Right lobe of liver (tissue), 6 donors: ENCODE results near the gene ARVCF. TPM values are rescaled to one million over a fixed set of nuclear protein-coding genes. Genes with fewer than 3 reads are reported as not detected.
A peak's percentile ranks its signal among the peaks of the same experiment; 100 is the strongest.

Experiments
- ATAC-seq, 4 donors: fragments of 200-7000 bp; cut with Tn5 transposase; one replicate each; pipeline ENCODE4 v1.9.1; 2020; ENCODE audit warnings: mild to moderate bottlenecking in 4 of 4, moderate library complexity in 4 of 4
- DNase-seq, 3 donors: peaks; one replicate each; pipeline ENCODE4 v3.0.0-alpha.2; 2020
- H3K27ac ChIP-seq, 3 donors: fragments of 200-600 bp; one replicate each; pipeline ENCODE4 v1.8.0; 2022
- H3K27me3 ChIP-seq, 2 donors: fragments of 200-600 bp; one replicate each; pipeline ENCODE4 v1.8.0; 2022
- H3K36me3 ChIP-seq, 4 donors: fragments of 200-600 bp; sonication (generic) in 1 of 4; one replicate each; pipeline versions ENCODE4 v1.5.1 to v1.8.0; 2017 to 2022; ENCODE audit warnings: control low read depth in 1 of 4
- H3K4me1 ChIP-seq, 4 donors: fragments of 200-600 bp; sonication (generic) in 1 of 4; one replicate each; pipeline versions ENCODE4 v1.5.1 to v1.8.0; 2017 to 2022; ENCODE audit warnings: control low read depth in 1 of 4
- H3K4me3 ChIP-seq, 3 donors: fragments of 200-600 bp; one replicate each; pipeline ENCODE4 v1.8.0; 2022
- H3K9me3 ChIP-seq, 4 donors: fragments of 200-600 bp; sonication (generic) in 1 of 4; one replicate each; pipeline versions ENCODE4 v1.5.1 to v1.8.0; 2017 to 2022; ENCODE audit warnings: control low read depth in 1 of 4
- CTCF ChIP-seq, 4 donors: fragments of 200-600 bp in 3 of 4; fragments of 450-650 bp in 1 of 4; IDR thresholded peaks; one replicate each; pipeline versions ENCODE4 v1.5.1 to v1.8.0; 2016 to 2022; ENCODE audit warnings: antibody characterized with exemption in 4 of 4, mild to moderate bottlenecking in 2 of 4
- POLR2A ChIP-seq: fragments of 450-650 bp; IDR thresholded peaks from one replicate; pipeline ENCODE4 v1.6.1; 2017; ENCODE audit warnings: antibody characterized with exemption, mild to moderate bottlenecking
- WGBS: methylation state at CpG from one replicate; pipeline ENCODE4 v1.1.6; 2018; ENCODE audit warnings: low coverage, low lambda C conversion rate; ENCODE audit not compliant: insufficient coverage; ENCODE audit errors: missing lambda C conversion rate; 5-methylcytosine and 5-hydroxymethylcytosine counted together
- intact Hi-C, 2 donors: fragments of 100-400 bp; cut with DNase I; formaldehyde crosslinking; loops; one replicate each; pipeline versions ENCODE4 v1.11.2 to v1.14.1; 2022
- total RNA-seq, 6 experiments: library from RNA; depleted of rRNA in 2 of 6; stranded (reverse); fragments of >200 nt in 2 of 6; fragmentation: NEBNext Ultra II Directional in 3 of 6; extraction: Animal tissue kit (Norgen Biotek cat#: 25700) in 3 of 6; gene quantifications; one replicate each; pipeline versions ENCODE4 v1.1.0 to v1.2.4, GENCODE V29; 2016 to 2023
- donor health status: DM: no; HTN: yes; CAD: no.
- donor health status: DM: no; HTN: no; CAD: no.
- donor health status: DM: no; HTN: no; CAD: no.
- donor health status: DM: no; HTN: yes; CAD: no.
- donor health status: DM: no; HTN: yes; CAD: no.

The ARVCF gene
- total RNA-seq, 6 experiments from 2014 or later, result 11.5 to 40.9 (median 20.7) TPM

- Histone ChIP-seq H3K27me3 (no peaks in the 10 kb centered on the region), H3K9me3 (no peaks in the 10 kb centered on the region), H3K36me3 (no peaks in the 10 kb centered on the region), H3K4me3 (no peak overlapping the region), H3K27ac (no peak overlapping the region), H3K4me1 (peaks cover 0 to 18% (median 4%) of the 10 kb centered on the region in 4 donors)
- DNase-seq, result peak in 1 of 3 donors; percentile 51
- ATAC-seq, result no peak
- 90% methylated on average over 3 of the region's 20 CpGs for WGBS
- intact Hi-C loops, result no loop called here
- no peak for TF ChIP-seq POLR2A
These were observed 25.8 kb downstream of the ARVCF start for GRCh38 chr22:19990609-19991394.

GRCh38 chr22:19990188-19990587 lies 26.4 kb downstream of the ARVCF start:
- intact Hi-C loops, result no loop called here
- Histone ChIP-seq H3K4me1 (peaks cover 0 to 18% (median 5%) of the 10 kb centered on the region in 4 donors), H3K36me3 (no peaks in the 10 kb centered on the region), H3K27me3 (no peaks in the 10 kb centered on the region), H3K4me3 (no peak overlapping the region), H3K9me3 (no peaks in the 10 kb centered on the region), H3K27ac (no peak overlapping the region)
- TF ChIP-seq CTCF (IDR thresholded peaks at IDR 0.05) (no peak), POLR2A (no peak)
- WGBS, result 50% methylated on average over 2 of the region's 2 CpGs
- DNase-seq (peak in 1 of 3 donors; percentile 21), ATAC-seq (no peak)

- ATAC-seq (no peak), DNase-seq (peak in 1 of 3 donors; percentile 22)
- H3K4me1 ChIP-seq, result peaks cover 0 to 18% (median 5%) of the 10 kb centered on the region in 4 donors
- no peaks in the 10 kb centered on the region for H3K27me3 ChIP-seq
- no CpG with 5 or more reads among the region's 3 CpGs for WGBS
- no peaks in the 10 kb centered on the region for H3K9me3 ChIP-seq
- intact Hi-C loops, result no loop called here
- no peaks in the 10 kb centered on the region for H3K36me3 ChIP-seq
- H3K27ac ChIP-seq, result peak overlapping the region in 1 of 3 donors; percentile 4
- TF ChIP-seq CTCF (IDR thresholded peaks at IDR 0.05) (no peak), POLR2A (no peak)
- H3K4me3 ChIP-seq, result no peak overlapping the region
These were observed 26.9 kb downstream of the ARVCF start for GRCh38 chr22:19989725-19990067.

- DNase-seq (peak in 1 of 3 donors; percentile 60), ATAC-seq (peak; percentile 11 to 52 (median 36))
- no peak for TF ChIP-seq POLR2A
- no peak for TF ChIP-seq CTCF (IDR thresholded peaks at IDR 0.05)
- 70% methylated on average over 5 of the region's 18 CpGs for WGBS
- Histone ChIP-seq H3K9me3 (no peaks in the 10 kb centered on the region), H3K27me3 (no peaks in the 10 kb centered on the region), H3K27ac (peak overlapping the region in 2 of 3 donors; percentile 4 to 21), H3K4me1 (peaks cover 0 to 18% (median 5%) of the 10 kb centered on the region in 4 donors), H3K4me3 (no peak overlapping the region), H3K36me3 (no peaks in the 10 kb centered on the region)
- intact Hi-C loops, result no loop called here
These were observed 27.5 kb downstream of the ARVCF start for GRCh38 chr22:19988965-19989724.

- no peak for TF ChIP-seq CTCF (IDR thresholded peaks at IDR 0.05)
- peak in 1 of 3 donors; percentile 51 for DNase-seq
- intact Hi-C loops, result no loop called here
- Histone ChIP-seq H3K9me3 (no peaks in the 10 kb centered on the region), H3K27ac (no peak overlapping the region), H3K4me1 (peaks cover 0 to 17% (median 5%) of the 10 kb centered on the region in 4 donors), H3K4me3 (no peak overlapping the region), H3K36me3 (no peaks in the 10 kb centered on the region), H3K27me3 (no peaks in the 10 kb centered on the region)
- ATAC-seq, result no peak
- no CpG with 5 or more reads among the region's 9 CpGs for WGBS
These were observed 28.3 kb downstream of the ARVCF start for GRCh38 chr22:19988331-19988808.
